NCI-H1436 treated with DMSO at 0.1 percent for 48 hours (cell line): Measurements from ENCODE around the gene DNAI7.

ENCODE experiments used
- DNase-seq: peaks from one replicate; lab custom pipeline; 2025; lab: John Stamatoyannopoulos, UW

Gene DNAI7

GRCh38 chr12:25100194-25101091 lies 94.5 kb downstream of the DNAI7 start:
- DNase-seq = no peak

GRCh38 chr12:25099010-25099409 lies 96.0 kb downstream of the DNAI7 start:
- no peak for DNase-seq

- no peak for DNase-seq
Observed at GRCh38 chr12:25089738-25090137, 105.2 kb downstream of the DNAI7 start.

GRCh38 chr12:25087596-25087995 lies 107.4 kb downstream of the DNAI7 start:
- no peak for DNase-seq

- DNase-seq = no peak
Observed at GRCh38 chr12:25084816-25085215, 110.1 kb downstream of the DNAI7 start.

- DNase-seq = no peak
Observed at GRCh38 chr12:25083211-25083610, 111.7 kb downstream of the DNAI7 start.

GRCh38 chr12:25082628-25083027 lies 112.3 kb downstream of the DNAI7 start:
- DNase-seq = no peak

GRCh38 chr12:25079393-25079792 lies 115.6 kb downstream of the DNAI7 start:
- no peak for DNase-seq

GRCh38 chr12:25074954-25075353 lies 120.0 kb downstream of the DNAI7 start:
- DNase-seq = no peak

GRCh38 chr12:25074113-25074512 lies 120.8 kb downstream of the DNAI7 start:
- DNase-seq = no peak

- DNase-seq = no peak
Observed at GRCh38 chr12:25072906-25073650, 121.9 kb downstream of the DNAI7 start.

- DNase-seq = no peak
Observed at GRCh38 chr12:25071366-25071765, 123.6 kb downstream of the DNAI7 start.

GRCh38 chr12:25069224-25069623 lies 125.7 kb downstream of the DNAI7 start:
- DNase-seq = no peak

- DNase-seq = no peak
Observed at GRCh38 chr12:25065035-25065434, 129.9 kb downstream of the DNAI7 start.

GRCh38 chr12:25063873-25064628 lies 130.9 kb downstream of the DNAI7 start:
- no peak for DNase-seq

GRCh38 chr12:25058658-25059058 lies 136.3 kb downstream of the DNAI7 start:
- DNase-seq = no peak
